ENCODE results near the gene DENND5B.

DNA sequence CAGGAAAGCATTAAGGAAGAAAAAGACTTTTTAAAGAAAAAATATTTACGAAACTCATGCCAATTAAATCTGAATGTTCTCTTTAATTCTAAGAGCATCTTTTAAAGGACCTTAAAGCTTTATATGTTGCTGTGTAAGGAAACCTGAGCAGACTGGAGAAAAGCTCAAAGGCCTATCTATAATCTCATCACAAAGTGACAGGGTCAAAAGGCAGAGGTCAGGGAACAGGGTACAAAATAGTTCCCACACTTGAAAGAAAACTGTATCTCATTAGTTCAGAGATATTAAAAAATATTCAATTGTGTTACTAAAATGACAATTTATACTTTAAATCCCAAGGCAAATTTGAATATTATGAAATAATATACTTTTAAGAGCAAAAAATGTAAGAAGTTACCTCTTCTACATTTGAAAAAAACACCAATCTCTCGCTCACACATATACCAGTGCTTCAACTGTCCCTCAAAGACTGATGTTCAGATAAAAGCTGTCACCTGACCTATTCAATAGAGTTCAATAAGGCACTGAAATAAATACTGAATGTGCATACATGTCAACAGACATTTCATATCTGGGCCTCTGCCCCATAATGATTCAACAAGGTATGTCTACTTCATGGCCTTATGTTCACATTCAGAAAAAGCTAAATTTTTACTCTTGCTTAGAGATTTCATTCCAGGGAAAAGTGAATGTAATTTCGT lies 17.9 kb downstream of the DENND5B start:
- TF ChIP-seq, protein P1, sequence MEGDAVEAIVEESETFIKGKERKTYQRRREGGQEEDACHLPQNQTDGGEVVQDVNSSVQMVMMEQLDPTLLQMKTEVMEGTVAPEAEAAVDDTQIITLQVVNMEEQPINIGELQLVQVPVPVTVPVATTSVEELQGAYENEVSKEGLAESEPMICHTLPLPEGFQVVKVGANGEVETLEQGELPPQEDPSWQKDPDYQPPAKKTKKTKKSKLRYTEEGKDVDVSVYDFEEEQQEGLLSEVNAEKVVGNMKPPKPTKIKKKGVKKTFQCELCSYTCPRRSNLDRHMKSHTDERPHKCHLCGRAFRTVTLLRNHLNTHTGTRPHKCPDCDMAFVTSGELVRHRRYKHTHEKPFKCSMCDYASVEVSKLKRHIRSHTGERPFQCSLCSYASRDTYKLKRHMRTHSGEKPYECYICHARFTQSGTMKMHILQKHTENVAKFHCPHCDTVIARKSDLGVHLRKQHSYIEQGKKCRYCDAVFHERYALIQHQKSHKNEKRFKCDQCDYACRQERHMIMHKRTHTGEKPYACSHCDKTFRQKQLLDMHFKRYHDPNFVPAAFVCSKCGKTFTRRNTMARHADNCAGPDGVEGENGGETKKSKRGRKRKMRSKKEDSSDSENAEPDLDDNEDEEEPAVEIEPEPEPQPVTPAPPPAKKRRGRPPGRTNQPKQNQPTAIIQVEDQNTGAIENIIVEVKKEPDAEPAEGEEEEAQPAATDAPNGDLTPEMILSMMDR (IDR thresholded peaks at IDR 0.05): no peak
- TF ChIP-seq POLR2AphosphoS5 (IDR thresholded peaks at IDR 0.05): no peak
